ENCODE results near the gene SMO.

- TF ChIP-seq, protein P1, sequence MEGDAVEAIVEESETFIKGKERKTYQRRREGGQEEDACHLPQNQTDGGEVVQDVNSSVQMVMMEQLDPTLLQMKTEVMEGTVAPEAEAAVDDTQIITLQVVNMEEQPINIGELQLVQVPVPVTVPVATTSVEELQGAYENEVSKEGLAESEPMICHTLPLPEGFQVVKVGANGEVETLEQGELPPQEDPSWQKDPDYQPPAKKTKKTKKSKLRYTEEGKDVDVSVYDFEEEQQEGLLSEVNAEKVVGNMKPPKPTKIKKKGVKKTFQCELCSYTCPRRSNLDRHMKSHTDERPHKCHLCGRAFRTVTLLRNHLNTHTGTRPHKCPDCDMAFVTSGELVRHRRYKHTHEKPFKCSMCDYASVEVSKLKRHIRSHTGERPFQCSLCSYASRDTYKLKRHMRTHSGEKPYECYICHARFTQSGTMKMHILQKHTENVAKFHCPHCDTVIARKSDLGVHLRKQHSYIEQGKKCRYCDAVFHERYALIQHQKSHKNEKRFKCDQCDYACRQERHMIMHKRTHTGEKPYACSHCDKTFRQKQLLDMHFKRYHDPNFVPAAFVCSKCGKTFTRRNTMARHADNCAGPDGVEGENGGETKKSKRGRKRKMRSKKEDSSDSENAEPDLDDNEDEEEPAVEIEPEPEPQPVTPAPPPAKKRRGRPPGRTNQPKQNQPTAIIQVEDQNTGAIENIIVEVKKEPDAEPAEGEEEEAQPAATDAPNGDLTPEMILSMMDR (IDR thresholded peaks at IDR 0.05), result no peak
- no peak for TF ChIP-seq POLR2AphosphoS5 (IDR thresholded peaks at IDR 0.05; ENCODE audit: low read depth, low read length)
Observed at GRCh38 chr7:129146237-129146979, 42.0 kb upstream of the SMO start.
